Measurements from ENCODE around the gene NOXO1. TPM values are rescaled to one million over a fixed set of nuclear protein-coding genes. Genes with fewer than 3 reads are reported as not detected.

NOXO1 gene
- polyA plus RNA-seq, 2 donors, result 2.7 to 9.3 TPM

DNA sequence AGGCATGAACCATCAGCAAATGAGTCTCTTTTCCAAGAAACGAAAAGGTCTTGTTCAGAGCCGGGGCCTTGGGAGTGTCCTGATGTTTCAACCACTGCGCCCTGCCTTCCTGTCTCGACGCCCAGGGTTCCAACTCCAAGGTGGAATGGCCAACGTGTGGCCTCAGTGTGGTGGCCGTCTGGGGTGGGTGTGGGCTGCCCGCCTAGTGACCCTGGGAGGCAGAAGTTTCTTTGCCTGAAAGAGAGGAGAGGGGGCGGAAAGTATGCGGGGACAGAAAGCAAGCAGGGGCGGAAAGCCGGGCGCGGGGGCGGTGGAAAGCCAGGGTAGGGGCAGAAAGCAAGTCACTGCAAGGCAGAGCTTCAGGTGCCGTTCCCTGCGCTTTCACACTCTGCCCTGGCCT lies 42.4 kb downstream of the NOXO1 start:
- Histone ChIP-seq H3K9me3 (ENCODE audit: control insufficient read depth in 2 of 2, insufficient read depth in 1 of 2, low read depth in 1 of 2, low read length in 1 of 2) (no peaks in the 10 kb centered on the region), H3K4me3 (ENCODE audit: low read depth in 1 of 2, low read length in 2 of 2) (no peak overlapping the region), H3K27me3 (ENCODE audit: control insufficient read depth in 1 of 2, insufficient read depth in 2 of 2, low read length in 2 of 2) (no peaks in the 10 kb centered on the region), H3K27ac (ENCODE audit: low read depth in 2 of 2, low read length in 1 of 2) (no peak overlapping the region), H3K4me1 (ENCODE audit: control insufficient read depth in 2 of 2, insufficient read depth in 2 of 2, low read length in 1 of 2) (peaks cover 0 to 2% of the 10 kb centered on the region in 2 donors), H3K36me3 (ENCODE audit: control insufficient read depth in 2 of 2, insufficient read depth in 2 of 2, low read length in 1 of 2) (peaks cover 0 to 28% of the 10 kb centered on the region in 2 donors)
- 88% methylated on average over 17 of the region's 17 CpGs for WGBS, 2 donors

DNA sequence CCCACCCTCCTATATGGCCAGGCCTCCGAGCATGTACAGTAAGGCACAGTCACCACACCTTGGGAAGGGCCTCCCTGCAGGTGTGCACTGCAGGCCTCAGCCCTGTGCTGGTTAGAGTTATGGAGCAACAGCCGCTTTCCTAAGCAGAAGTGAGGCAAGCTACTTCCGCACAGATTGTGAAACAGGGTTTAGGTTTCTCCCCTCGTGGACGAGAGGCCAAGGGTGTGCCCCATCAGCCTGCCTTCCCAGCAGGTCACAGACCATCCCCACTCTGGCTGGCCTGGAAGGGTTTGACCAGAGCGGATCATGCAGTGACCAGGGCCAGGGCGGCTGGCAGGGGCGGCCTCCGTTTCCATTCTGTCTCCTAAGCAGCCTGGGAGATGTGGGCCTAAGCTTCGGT lies 43.0 kb downstream of the NOXO1 start:
- Histone ChIP-seq H3K4me3 (ENCODE audit: low read depth in 1 of 2, low read length in 2 of 2) (no peak overlapping the region), H3K27ac (ENCODE audit: low read depth in 2 of 2, low read length in 1 of 2) (no peak overlapping the region), H3K9me3 (ENCODE audit: control insufficient read depth in 2 of 2, insufficient read depth in 1 of 2, low read depth in 1 of 2, low read length in 1 of 2) (no peaks in the 10 kb centered on the region), H3K4me1 (ENCODE audit: control insufficient read depth in 2 of 2, insufficient read depth in 2 of 2, low read length in 1 of 2) (peaks cover 0 to 2% of the 10 kb centered on the region in 2 donors), H3K27me3 (ENCODE audit: control insufficient read depth in 1 of 2, insufficient read depth in 2 of 2, low read length in 2 of 2) (no peaks in the 10 kb centered on the region), H3K36me3 (ENCODE audit: control insufficient read depth in 2 of 2, insufficient read depth in 2 of 2, low read length in 1 of 2) (peaks cover 0 to 28% of the 10 kb centered on the region in 2 donors)
- 90 to 93% methylated on average over 10 of the region's 10 CpGs for whole genome bisulfite sequencing, 2 donors

DNA sequence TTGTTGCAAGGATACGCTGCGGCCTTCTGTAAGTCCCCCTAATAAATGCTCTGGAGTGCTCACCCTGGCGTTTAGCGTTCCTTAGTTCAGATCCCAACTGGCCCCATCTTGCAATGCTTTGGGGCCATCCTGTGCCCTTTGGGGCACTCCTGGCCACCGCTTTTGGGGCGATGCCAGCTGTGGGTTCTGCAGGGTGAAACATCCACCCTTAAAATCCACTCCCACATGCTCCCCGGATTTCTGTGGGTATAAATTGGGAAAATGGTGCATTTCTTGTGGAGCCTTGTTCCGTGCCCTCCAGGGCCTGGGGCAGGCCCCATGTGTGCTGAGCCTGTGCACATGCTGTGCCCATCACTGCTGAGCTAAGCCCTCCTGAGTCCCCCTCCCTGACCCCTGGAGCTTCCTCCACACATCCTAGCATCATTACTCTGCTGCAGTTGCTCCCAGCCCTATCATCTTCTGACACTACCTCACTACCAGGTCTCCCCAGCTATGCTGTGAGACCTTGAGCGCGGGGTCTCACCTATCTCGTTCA lies 44.3 kb downstream of the NOXO1 start:
- H3K4me3 ChIP-seq (ENCODE audit: low read depth in 1 of 2, low read length in 2 of 2), result no peak overlapping the region
- no peaks in the 10 kb centered on the region for H3K27me3 ChIP-seq (ENCODE audit: control insufficient read depth in 1 of 2, insufficient read depth in 2 of 2, low read length in 2 of 2)
- peaks cover 0 to 28% of the 10 kb centered on the region in 2 donors for H3K36me3 ChIP-seq (ENCODE audit: control insufficient read depth in 2 of 2, insufficient read depth in 2 of 2, low read length in 1 of 2)
- peaks cover 2% of the 10 kb centered on the region in 2 donors for H3K4me1 ChIP-seq (ENCODE audit: control insufficient read depth in 2 of 2, insufficient read depth in 2 of 2, low read length in 1 of 2)
- H3K9me3 ChIP-seq (ENCODE audit: control insufficient read depth in 2 of 2, insufficient read depth in 1 of 2, low read depth in 1 of 2, low read length in 1 of 2), result no peaks in the 10 kb centered on the region
- no peak overlapping the region for H3K27ac ChIP-seq (ENCODE audit: low read depth in 2 of 2, low read length in 1 of 2)
- WGBS, 2 donors, result 88 to 91% methylated on average over 11 of the region's 11 CpGs

DNA sequence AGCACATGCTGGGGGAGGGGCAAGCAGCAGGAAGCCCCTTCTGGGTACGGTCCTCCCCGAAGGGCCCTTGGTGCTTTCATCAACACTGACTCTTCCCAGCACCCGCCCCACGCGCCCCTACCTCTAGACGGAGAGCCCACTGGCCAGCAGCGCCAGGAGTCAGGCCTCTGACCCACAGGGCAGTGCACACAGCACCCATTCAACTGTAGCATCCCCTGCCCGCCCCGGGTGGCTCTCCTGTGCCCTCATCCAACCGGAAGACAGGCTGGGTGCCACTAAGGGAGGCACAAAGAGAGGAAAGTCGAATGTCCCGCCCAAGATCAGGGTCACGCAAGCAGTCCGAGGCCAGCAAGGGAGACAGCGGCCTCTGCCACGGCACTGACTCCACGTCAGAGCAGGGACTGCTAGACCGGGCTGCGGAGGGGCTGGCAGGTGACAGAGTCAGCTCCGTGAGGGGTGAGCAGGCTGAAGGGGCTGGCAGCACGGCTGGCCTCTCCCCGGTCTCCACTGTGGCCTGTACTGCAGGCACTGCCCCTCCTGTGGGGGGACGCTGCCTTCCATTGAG lies 48.1 kb downstream of the NOXO1 start:
- Histone ChIP-seq H3K27ac (ENCODE audit: low read depth in 2 of 2, low read length in 1 of 2) (no peak overlapping the region), H3K4me1 (ENCODE audit: control insufficient read depth in 2 of 2, insufficient read depth in 2 of 2, low read length in 1 of 2) (peaks cover 0 to 8% of the 10 kb centered on the region in 2 donors), H3K27me3 (ENCODE audit: control insufficient read depth in 1 of 2, insufficient read depth in 2 of 2, low read length in 2 of 2) (no peaks in the 10 kb centered on the region), H3K36me3 (ENCODE audit: control insufficient read depth in 2 of 2, insufficient read depth in 2 of 2, low read length in 1 of 2) (peaks cover 0 to 9% of the 10 kb centered on the region in 2 donors), H3K9me3 (ENCODE audit: control insufficient read depth in 2 of 2, insufficient read depth in 1 of 2, low read depth in 1 of 2, low read length in 1 of 2) (no peaks in the 10 kb centered on the region), H3K4me3 (ENCODE audit: low read depth in 1 of 2, low read length in 2 of 2) (no peak overlapping the region)
- 68% methylated on average over 22 to 23 of the region's 23 CpGs for WGBS, 2 donors

DNA sequence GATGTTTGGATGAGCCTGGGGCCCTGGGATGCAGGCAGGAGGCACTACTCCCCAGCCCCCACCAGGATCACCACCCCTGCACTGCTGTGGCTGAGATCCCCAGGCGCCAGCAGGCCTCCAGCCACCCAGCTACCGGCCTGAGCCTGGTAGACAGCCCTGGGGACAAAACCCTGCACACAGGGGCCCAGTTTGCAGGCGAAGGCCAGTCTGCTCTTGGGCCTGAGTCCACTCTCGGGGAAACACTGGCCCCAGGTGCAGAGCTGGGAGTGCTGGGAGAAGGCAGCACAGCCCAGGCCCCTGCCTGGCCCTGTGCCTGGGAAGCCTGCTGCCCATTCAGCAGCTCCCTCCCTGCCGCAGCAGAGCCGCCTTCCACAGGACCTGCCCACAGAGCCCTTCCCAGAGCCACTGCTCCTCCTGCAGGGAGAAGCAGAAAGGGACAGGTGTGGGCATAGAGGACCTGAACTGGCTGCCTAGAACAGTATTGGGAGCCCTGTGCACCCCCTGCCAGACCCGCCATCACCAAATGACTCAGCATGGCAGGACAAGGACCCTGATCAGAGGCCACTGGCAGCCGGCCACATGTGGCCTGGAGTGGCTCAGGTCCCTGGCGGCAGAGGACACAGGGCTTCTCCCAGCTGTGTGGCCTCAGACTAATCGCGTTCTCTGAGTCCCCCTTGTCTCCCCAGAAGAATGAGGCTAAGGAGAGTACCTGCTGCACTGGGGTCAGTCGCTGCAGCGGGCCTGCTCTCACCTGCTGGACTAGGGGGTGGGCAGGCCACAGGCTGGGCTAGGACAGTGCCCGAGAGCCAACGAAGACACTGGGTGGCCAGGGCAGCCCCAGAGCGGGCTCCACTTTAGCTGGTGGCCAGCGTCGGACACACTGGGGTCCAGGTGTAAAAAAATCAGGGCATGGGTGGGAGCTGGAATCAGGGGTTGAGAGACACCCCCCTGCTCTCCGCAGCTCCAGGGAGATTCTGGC lies 48.9 kb downstream of the NOXO1 start:
- peaks cover 0 to 8% of the 10 kb centered on the region in 2 donors for H3K4me1 ChIP-seq (ENCODE audit: control insufficient read depth in 2 of 2, insufficient read depth in 2 of 2, low read length in 1 of 2)
- 66 to 73% methylated on average over 19 of the region's 19 CpGs for WGBS, 2 donors
- no peak overlapping the region for H3K27ac ChIP-seq (ENCODE audit: low read depth in 2 of 2, low read length in 1 of 2)
- no peaks in the 10 kb centered on the region for H3K9me3 ChIP-seq (ENCODE audit: control insufficient read depth in 2 of 2, insufficient read depth in 1 of 2, low read depth in 1 of 2, low read length in 1 of 2)
- no peak overlapping the region for H3K4me3 ChIP-seq (ENCODE audit: low read depth in 1 of 2, low read length in 2 of 2)
- no peaks in the 10 kb centered on the region for H3K27me3 ChIP-seq (ENCODE audit: control insufficient read depth in 1 of 2, insufficient read depth in 2 of 2, low read length in 2 of 2)
- H3K36me3 ChIP-seq (ENCODE audit: control insufficient read depth in 2 of 2, insufficient read depth in 2 of 2, low read length in 1 of 2), result peaks cover 0 to 5% of the 10 kb centered on the region in 2 donors

DNA sequence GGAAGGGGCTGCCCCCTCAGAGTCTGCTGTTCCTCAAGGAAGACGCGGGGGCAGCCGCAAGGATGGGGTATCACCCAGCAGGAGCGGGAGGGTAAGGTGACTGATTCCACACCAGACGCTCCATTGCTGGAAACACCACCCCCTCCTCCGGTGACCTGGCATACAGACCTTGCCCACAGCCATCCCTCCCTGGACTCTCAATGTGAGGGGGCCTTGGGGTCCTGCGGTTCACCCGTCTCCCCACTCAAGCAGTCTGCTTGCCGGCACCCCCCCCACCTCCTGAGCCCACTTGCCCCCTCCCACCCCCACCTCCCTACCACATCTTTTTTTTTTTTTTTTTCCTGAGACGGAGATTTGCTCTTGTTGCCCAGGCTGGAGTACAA lies 50.9 kb downstream of the NOXO1 start:
- Histone ChIP-seq H3K36me3 (ENCODE audit: control insufficient read depth in 2 of 2, insufficient read depth in 2 of 2, low read length in 1 of 2) (no peaks in the 10 kb centered on the region), H3K4me3 (ENCODE audit: low read depth in 1 of 2, low read length in 2 of 2) (no peak overlapping the region), H3K27me3 (ENCODE audit: control insufficient read depth in 1 of 2, insufficient read depth in 2 of 2, low read length in 2 of 2) (no peaks in the 10 kb centered on the region), H3K9me3 (ENCODE audit: control insufficient read depth in 2 of 2, insufficient read depth in 1 of 2, low read depth in 1 of 2, low read length in 1 of 2) (no peaks in the 10 kb centered on the region), H3K27ac (ENCODE audit: low read depth in 2 of 2, low read length in 1 of 2) (no peak overlapping the region), H3K4me1 (ENCODE audit: control insufficient read depth in 2 of 2, insufficient read depth in 2 of 2, low read length in 1 of 2) (peaks cover 0 to 8% of the 10 kb centered on the region in 2 donors)
- WGBS, 2 donors, result 62 to 63% methylated on average over 10 of the region's 10 CpGs

DNA sequence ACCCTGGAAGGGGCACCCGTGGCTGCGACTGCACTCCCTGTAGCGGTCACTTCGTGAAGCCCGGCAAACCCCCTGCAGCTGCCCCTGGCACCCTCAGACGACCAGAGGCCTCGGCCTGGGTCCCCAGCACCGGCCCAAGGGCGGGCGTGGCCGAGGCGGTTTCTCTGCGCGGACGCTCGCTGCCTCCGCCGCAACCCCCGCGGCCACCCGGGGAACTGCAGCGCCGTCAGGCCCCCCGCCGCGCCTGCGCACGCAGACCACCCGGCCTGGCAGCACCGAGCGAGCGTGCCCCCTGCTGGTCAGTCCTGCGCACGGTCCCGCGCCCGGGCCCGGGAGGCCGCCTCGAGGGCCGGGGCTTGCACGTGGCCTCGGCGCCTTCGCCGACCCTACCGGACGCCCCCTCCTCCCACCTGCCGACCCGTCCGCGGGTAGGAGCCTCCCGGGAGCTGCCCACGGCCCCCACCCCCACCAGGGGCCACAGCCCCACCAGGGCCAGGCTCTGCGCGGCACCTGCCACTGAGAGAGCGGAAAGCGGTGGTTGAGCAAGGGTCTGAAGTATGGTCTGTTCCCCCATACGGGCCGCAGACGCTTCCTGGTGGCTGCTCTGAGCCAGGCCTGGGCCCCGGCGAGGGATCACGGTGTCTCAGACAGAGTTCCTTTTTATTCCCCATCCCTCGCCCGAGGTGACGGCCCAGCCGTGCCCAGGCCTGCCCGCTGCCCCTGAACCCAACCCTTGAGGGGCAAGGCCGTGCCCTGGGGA lies 51.5 kb downstream of the NOXO1 start:
- no peaks in the 10 kb centered on the region for H3K9me3 ChIP-seq (ENCODE audit: control insufficient read depth in 2 of 2, insufficient read depth in 1 of 2, low read depth in 1 of 2, low read length in 1 of 2)
- 9 to 11% methylated on average over 64 to 70 of the region's 70 CpGs for WGBS, 2 donors
- H3K4me1 ChIP-seq (ENCODE audit: control insufficient read depth in 2 of 2, insufficient read depth in 2 of 2, low read length in 1 of 2), result peaks cover 0 to 8% of the 10 kb centered on the region in 2 donors
- H3K36me3 ChIP-seq (ENCODE audit: control insufficient read depth in 2 of 2, insufficient read depth in 2 of 2, low read length in 1 of 2), result no peaks in the 10 kb centered on the region
- H3K27me3 ChIP-seq (ENCODE audit: control insufficient read depth in 1 of 2, insufficient read depth in 2 of 2, low read length in 2 of 2), result no peaks in the 10 kb centered on the region
- peak overlapping the region; percentile 52 to 54 for H3K4me3 ChIP-seq (ENCODE audit: low read depth in 1 of 2, low read length in 2 of 2)
- peak overlapping the region; percentile 47 to 48 for H3K27ac ChIP-seq (ENCODE audit: low read depth in 2 of 2, low read length in 1 of 2)

DNA sequence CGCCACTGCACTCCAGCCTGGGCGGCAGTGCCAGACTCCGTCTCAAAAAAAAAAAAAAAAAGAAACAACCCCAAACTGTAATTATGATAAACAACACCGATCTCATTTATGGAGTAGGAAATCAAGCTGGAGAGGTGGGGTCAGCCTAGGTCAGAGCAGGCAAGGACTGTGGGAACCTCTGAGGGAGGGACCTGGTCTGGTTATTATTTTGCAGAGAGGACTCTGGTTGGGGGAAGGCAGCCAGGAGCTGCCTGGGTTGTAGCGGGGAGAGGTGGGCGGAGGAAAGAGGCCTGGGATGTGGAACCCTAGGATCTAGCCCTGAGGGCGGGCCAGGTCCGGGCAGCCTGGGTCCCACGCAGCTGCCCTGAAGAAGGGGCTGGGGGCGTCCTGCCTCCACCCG lies 52.2 kb downstream of the NOXO1 start:
- Histone ChIP-seq H3K27ac (ENCODE audit: low read depth in 2 of 2, low read length in 1 of 2) (peak overlapping the region; percentile 47 to 48), H3K4me3 (ENCODE audit: low read depth in 1 of 2, low read length in 2 of 2) (peak overlapping the region; percentile 52 to 54), H3K9me3 (ENCODE audit: control insufficient read depth in 2 of 2, insufficient read depth in 1 of 2, low read depth in 1 of 2, low read length in 1 of 2) (no peaks in the 10 kb centered on the region), H3K4me1 (ENCODE audit: control insufficient read depth in 2 of 2, insufficient read depth in 2 of 2, low read length in 1 of 2) (peaks cover 0 to 8% of the 10 kb centered on the region in 2 donors), H3K36me3 (ENCODE audit: control insufficient read depth in 2 of 2, insufficient read depth in 2 of 2, low read length in 1 of 2) (no peaks in the 10 kb centered on the region), H3K27me3 (ENCODE audit: control insufficient read depth in 1 of 2, insufficient read depth in 2 of 2, low read length in 2 of 2) (no peaks in the 10 kb centered on the region)
- WGBS, 2 donors, result 11 to 18% methylated on average over 8 to 11 of the region's 11 CpGs
